Memory B cell (primary cell): ENCODE results near the gene MAL.
A peak's percentile ranks its signal among the peaks of the same experiment; 100 is the strongest.
"Not testable (repeated sequence)": the region's sequence is repeated elsewhere in the genome, so short reads cannot be mapped to it uniquely, and the experiment has no call there.

Experiments used
- ATAC-seq: fragments of 150-1000 bp; cut with Tn5 transposase; 2 replicates; pipeline ENCODE4 v1.10.0; 2021; ENCODE audit warnings: low read depth, mild to moderate bottlenecking, moderate library complexity
- DNase-seq, 2 donors: peaks; one replicate each; pipeline ENCODE4 v3.0.0; 2022; ENCODE audit warnings: low spot score in 2 of 2
- H3K27ac Mint-ChIP-seq: one replicate; pipeline ENCODE4 v1.8.0; 2022; ENCODE audit warnings: mild to moderate bottlenecking, moderate library complexity, mixed read lengths
- H3K27me3 Mint-ChIP-seq: one replicate; pipeline ENCODE4 v1.8.0; 2022; ENCODE audit warnings: mixed read lengths
- H3K36me3 Mint-ChIP-seq: one replicate; pipeline ENCODE4 v1.8.0; 2022; ENCODE audit warnings: mild to moderate bottlenecking, mixed read lengths
- H3K4me1 Mint-ChIP-seq: one replicate; pipeline ENCODE4 v1.8.0; 2022; ENCODE audit warnings: mixed read lengths
- H3K4me3 Mint-ChIP-seq: one replicate; pipeline ENCODE4 v1.8.0; 2022; ENCODE audit warnings: mild to moderate bottlenecking, moderate library complexity, mixed read lengths
- H3K9me3 Mint-ChIP-seq: one replicate; pipeline ENCODE4 v1.8.0; 2022; ENCODE audit warnings: mixed read lengths

The MAL gene

GRCh38 chr2:95075440-95076132 lies 50.1 kb downstream of the MAL start:
- ATAC-seq: no peak
- no peaks in the 10 kb centered on the region for H3K36me3 Mint-ChIP-seq
- H3K4me3 Mint-ChIP-seq: no peak overlapping the region
- H3K9me3 Mint-ChIP-seq: no peaks in the 10 kb centered on the region
- no peak overlapping the region for H3K27ac Mint-ChIP-seq
- peaks cover 3% of the 10 kb centered on the region for H3K27me3 Mint-ChIP-seq
- H3K4me1 Mint-ChIP-seq: peaks cover 7% of the 10 kb centered on the region
- DNase-seq: no peak

- Mint-ChIP-seq H3K27me3 (no peaks in the 10 kb centered on the region), H3K9me3 (no peaks in the 10 kb centered on the region), H3K27ac (no peak overlapping the region), H3K4me3 (peak overlapping the region; percentile 61), H3K36me3 (no peaks in the 10 kb centered on the region), H3K4me1 (peaks cover 7% of the 10 kb centered on the region)
- DNase-seq (peak; percentile 45 to 67), ATAC-seq (peak; percentile 91)
Measured at GRCh38 chr2:95076705-95077529, 51.4 kb downstream of the MAL start.

- no peak overlapping the region for H3K27ac Mint-ChIP-seq
Measured at GRCh38 chr2:95077530-95077825, 52.0 kb downstream of the MAL start.

GRCh38 chr2:95077861-95078603 lies 52.5 kb downstream of the MAL start:
- no peak for DNase-seq
- Mint-ChIP-seq H3K4me3 (no peak overlapping the region), H3K4me1 (peaks cover 7% of the 10 kb centered on the region)

More at GRCh38 chr2:95077530-95077825, 52.0 kb downstream of the MAL start:
- DNase-seq: no peak
- H3K4me3 Mint-ChIP-seq: peak overlapping the region; percentile 19
- H3K4me1 Mint-ChIP-seq: peaks cover 7% of the 10 kb centered on the region
- H3K9me3 Mint-ChIP-seq: no peaks in the 10 kb centered on the region
- ATAC-seq: no peak
- H3K36me3 Mint-ChIP-seq: no peaks in the 10 kb centered on the region
- no peaks in the 10 kb centered on the region for H3K27me3 Mint-ChIP-seq

GRCh38 chr2:95079199-95079683 lies 53.7 kb downstream of the MAL start:
- Mint-ChIP-seq H3K4me1 (peaks cover 7% of the 10 kb centered on the region), H3K27ac (no peak overlapping the region), H3K36me3 (peaks cover 2% of the 10 kb centered on the region), H3K27me3 (no peaks in the 10 kb centered on the region), H3K9me3 (peaks cover 3% of the 10 kb centered on the region), H3K4me3 (no peak overlapping the region)
- DNase-seq: no peak
- no peak for ATAC-seq

More at GRCh38 chr2:95077861-95078603, 52.5 kb downstream of the MAL start:
- no peaks in the 10 kb centered on the region for H3K27me3 Mint-ChIP-seq
- ATAC-seq: no peak
- no peaks in the 10 kb centered on the region for H3K36me3 Mint-ChIP-seq
- H3K27ac Mint-ChIP-seq: no peak overlapping the region
- H3K9me3 Mint-ChIP-seq: no peaks in the 10 kb centered on the region

- DNase-seq (no peak), ATAC-seq (no peak)
- H3K4me3 Mint-ChIP-seq: no peak overlapping the region
- H3K9me3 Mint-ChIP-seq: peaks cover 4% of the 10 kb centered on the region
- peaks cover 19% of the 10 kb centered on the region for H3K36me3 Mint-ChIP-seq
- H3K27ac Mint-ChIP-seq: no peak overlapping the region
- peaks cover 2% of the 10 kb centered on the region for H3K4me1 Mint-ChIP-seq
- no peaks in the 10 kb centered on the region for H3K27me3 Mint-ChIP-seq
Measured at GRCh38 chr2:95082477-95082876, 57.0 kb downstream of the MAL start.

GRCh38 chr2:95086017-95086416 lies 60.5 kb downstream of the MAL start:
- Mint-ChIP-seq H3K36me3 (peaks cover 33% of the 10 kb centered on the region), H3K27me3 (no peaks in the 10 kb centered on the region), H3K27ac (no peak overlapping the region), H3K9me3 (peaks cover 4% of the 10 kb centered on the region), H3K4me1 (no peaks in the 10 kb centered on the region), H3K4me3 (no peak overlapping the region)
- no peak for ATAC-seq
- DNase-seq: no peak

GRCh38 chr2:95087379-95087778 lies 61.9 kb downstream of the MAL start:
- peaks cover 43% of the 10 kb centered on the region for H3K36me3 Mint-ChIP-seq

GRCh38 chr2:95091885-95092555 lies 66.5 kb downstream of the MAL start:
- H3K4me3 Mint-ChIP-seq: no peak overlapping the region
- DNase-seq (no peak), ATAC-seq (no peak)
- no peak overlapping the region for H3K27ac Mint-ChIP-seq
- no peaks in the 10 kb centered on the region for H3K27me3 Mint-ChIP-seq
- peaks cover 5% of the 10 kb centered on the region for H3K4me1 Mint-ChIP-seq
- peaks cover 63% of the 10 kb centered on the region for H3K36me3 Mint-ChIP-seq
- H3K9me3 Mint-ChIP-seq: no peaks in the 10 kb centered on the region

More at GRCh38 chr2:95087379-95087778, 61.9 kb downstream of the MAL start:
- Mint-ChIP-seq H3K9me3 (peaks cover 4% of the 10 kb centered on the region), H3K4me3 (no peak overlapping the region), H3K4me1 (no peaks in the 10 kb centered on the region), H3K27ac (no peak overlapping the region), H3K27me3 (no peaks in the 10 kb centered on the region)
- ATAC-seq (no peak), DNase-seq (no peak)

GRCh38 chr2:95098273-95098672 lies 72.8 kb downstream of the MAL start:
- H3K36me3 Mint-ChIP-seq: peaks cover 70% of the 10 kb centered on the region
- not testable (repeated sequence) for H3K27me3 Mint-ChIP-seq, H3K27ac Mint-ChIP-seq, DNase-seq, H3K9me3 Mint-ChIP-seq, ATAC-seq, H3K4me3 Mint-ChIP-seq, H3K4me1 Mint-ChIP-seq

GRCh38 chr2:95099910-95100309 lies 74.4 kb downstream of the MAL start:
- peaks cover 1% of the 10 kb centered on the region for H3K9me3 Mint-ChIP-seq
- H3K4me3 Mint-ChIP-seq: no peak overlapping the region
- H3K36me3 Mint-ChIP-seq: peaks cover 62% of the 10 kb centered on the region
- no peak for DNase-seq
- no peak overlapping the region for H3K27ac Mint-ChIP-seq
- no peaks in the 10 kb centered on the region for H3K27me3 Mint-ChIP-seq
- H3K4me1 Mint-ChIP-seq: peaks cover 5% of the 10 kb centered on the region
- ATAC-seq: no peak
